ENCODE data around the gene NFS1. TPM values are rescaled to one million over a fixed set of nuclear protein-coding genes. Genes with fewer than 3 reads are reported as not detected.
"Not testable (repeated sequence)": the region's sequence is repeated elsewhere in the genome, so short reads cannot be mapped to it uniquely, and the experiment has no call there.

The NFS1 gene
- total and polyA plus RNA-seq, 2 of the 4 experiments (the other 2 are of a cell fraction), result 16.5 to 35.6 TPM

GRCh38 chr20:35686872-35687271 lies 12.3 kb downstream of the NFS1 start:
- H4K20me1 ChIP-seq (ENCODE audit: insufficient read depth, low read length); H4K5ac ChIP-seq (ENCODE audit: low read depth, low read length); H2AK9ac ChIP-seq (replicated peaks; ENCODE audit: low read depth, low read length, poor library complexity); H3K27me3 ChIP-seq (ENCODE audit: control insufficient read depth, insufficient read depth, low read length); H3K23ac ChIP-seq (ENCODE audit: low read depth, low read length); H4K8ac ChIP-seq (ENCODE audit: low read depth in 2 of 2, low read length in 2 of 2); H3K56ac ChIP-seq (ENCODE audit: extremely low read depth, insufficient read depth, low read length); H3K18ac ChIP-seq (ENCODE audit: low read depth, low read length); H3K14ac ChIP-seq (replicated peaks; ENCODE audit: low read depth, low read length); in situ Hi-C loops (cut with MboI; ENCODE audit: low sequenced_read_pairs); intact Hi-C loops (cut with micrococcal nuclease); H3K4me2 ChIP-seq (ENCODE audit: low read depth, low read length); H2AK5ac ChIP-seq (ENCODE audit: low read depth, low read length); H2BK5ac ChIP-seq (ENCODE audit: low read depth, low read length, poor library complexity, severe bottlenecking); H3K4me3 ChIP-seq (ENCODE audit: insufficient read depth, low read depth, low read length); H2BK120ac ChIP-seq (ENCODE audit: low read depth, low read length); H3K4ac ChIP-seq (ENCODE audit: low read depth, low read length); CTCF ChIA-PET; H3K4me1 ChIP-seq (ENCODE audit: control insufficient read depth, insufficient read depth, low read length); H3K9me3 ChIP-seq (ENCODE audit: control insufficient read depth, insufficient read depth, low read length); H4K91ac ChIP-seq (ENCODE audit: insufficient read depth, low read depth, low read length); BruUV-seq (replicated peaks); H3K9me1 ChIP-seq (ENCODE audit: insufficient read depth, low read length); H3K9ac ChIP-seq (ENCODE audit: low read depth, low read length); dilution Hi-C loops (cut with HindIII; ENCODE audit: low sequenced_read_pairs, unreplicated experiment); H3K27ac ChIP-seq (ENCODE audit: insufficient read depth, low read length); DNase-seq; ATAC-seq (ENCODE audit: low read depth); H2BK20ac ChIP-seq (ENCODE audit: low read depth, low read length); H2BK15ac ChIP-seq (ENCODE audit: low read depth, low read length); H3K79me1 ChIP-seq (ENCODE audit: low read depth in 1 of 2, low read length in 2 of 2); H2AFZ ChIP-seq (replicated peaks; ENCODE audit: low read length, poor library complexity); POLR2A ChIA-PET (ENCODE audit: unreplicated experiment): not testable (repeated sequence)
- H3K36me3 ChIP-seq (ENCODE audit: control insufficient read depth, insufficient read depth, low read length), result peaks cover 30% of the 10 kb centered on the region
- WGBS, 2 experiments (ENCODE audit: extremely low coverage in 2 of 2, insufficient read length in 1 of 2), result 100% methylated on average over 2 of the region's 11 CpGs; no CpG with 5 or more reads in 1 of the 2 experiments
- TF ChIP-seq CTCF (conservative IDR thresholded peaks at IDR 0.05; ENCODE audit: low read depth, low read length), result peak; percentile 19; the same call in 1 of the 2 replicates

- H3K9me3 ChIP-seq (ENCODE audit: control insufficient read depth, insufficient read depth, low read length); H2AK5ac ChIP-seq (ENCODE audit: low read depth, low read length); H4K5ac ChIP-seq (ENCODE audit: low read depth, low read length); ATAC-seq (ENCODE audit: low read depth); H4K91ac ChIP-seq (ENCODE audit: insufficient read depth, low read depth, low read length); H3K27me3 ChIP-seq (ENCODE audit: control insufficient read depth, insufficient read depth, low read length); H3K4me1 ChIP-seq (ENCODE audit: control insufficient read depth, insufficient read depth, low read length); in situ Hi-C loops (cut with MboI; ENCODE audit: low sequenced_read_pairs); H3K14ac ChIP-seq (replicated peaks; ENCODE audit: low read depth, low read length); intact Hi-C loops (cut with micrococcal nuclease); CTCF ChIA-PET; DNase-seq; H2AFZ ChIP-seq (replicated peaks; ENCODE audit: low read length, poor library complexity); H3K27ac ChIP-seq (ENCODE audit: insufficient read depth, low read length); POLR2A ChIA-PET (ENCODE audit: unreplicated experiment); H3K4me2 ChIP-seq (ENCODE audit: low read depth, low read length); H3K4me3 ChIP-seq (ENCODE audit: insufficient read depth, low read depth, low read length); H2BK120ac ChIP-seq (ENCODE audit: low read depth, low read length); H3K23ac ChIP-seq (ENCODE audit: low read depth, low read length); H2BK15ac ChIP-seq (ENCODE audit: low read depth, low read length); H3K9ac ChIP-seq (ENCODE audit: low read depth, low read length); H3K9me1 ChIP-seq (ENCODE audit: insufficient read depth, low read length); H3K79me1 ChIP-seq (ENCODE audit: low read depth in 1 of 2, low read length in 2 of 2); H3K56ac ChIP-seq (ENCODE audit: extremely low read depth, insufficient read depth, low read length); H3K18ac ChIP-seq (ENCODE audit: low read depth, low read length); H2BK5ac ChIP-seq (ENCODE audit: low read depth, low read length, poor library complexity, severe bottlenecking); H4K20me1 ChIP-seq (ENCODE audit: insufficient read depth, low read length); H4K8ac ChIP-seq (ENCODE audit: low read depth in 2 of 2, low read length in 2 of 2); BruUV-seq (replicated peaks); H2AK9ac ChIP-seq (replicated peaks; ENCODE audit: low read depth, low read length, poor library complexity); dilution Hi-C loops (cut with HindIII; ENCODE audit: low sequenced_read_pairs, unreplicated experiment); H2BK20ac ChIP-seq (ENCODE audit: low read depth, low read length); H3K4ac ChIP-seq (ENCODE audit: low read depth, low read length): not testable (repeated sequence)
- WGBS, 2 experiments (ENCODE audit: extremely low coverage in 2 of 2, insufficient read length in 1 of 2), result no CpG with 5 or more reads among the region's 9 CpGs
- H3K36me3 ChIP-seq (ENCODE audit: control insufficient read depth, insufficient read depth, low read length), result peaks cover 31% of the 10 kb centered on the region
These were observed 13.8 kb downstream of the NFS1 start for GRCh38 chr20:35685368-35685767.
